GM19397 (cell line): ENCODE measurements around the gene KCNIP4.

ENCODE experiments used
- ATAC-seq: cut with Tn5 transposase; IDR thresholded peaks from one replicate; pipeline ENCODE4 v1.9.1; 2021; ENCODE audit warnings: mild to moderate bottlenecking, moderate library complexity; ENCODE audit not compliant: unreplicated experiment

Gene KCNIP4

DNA sequence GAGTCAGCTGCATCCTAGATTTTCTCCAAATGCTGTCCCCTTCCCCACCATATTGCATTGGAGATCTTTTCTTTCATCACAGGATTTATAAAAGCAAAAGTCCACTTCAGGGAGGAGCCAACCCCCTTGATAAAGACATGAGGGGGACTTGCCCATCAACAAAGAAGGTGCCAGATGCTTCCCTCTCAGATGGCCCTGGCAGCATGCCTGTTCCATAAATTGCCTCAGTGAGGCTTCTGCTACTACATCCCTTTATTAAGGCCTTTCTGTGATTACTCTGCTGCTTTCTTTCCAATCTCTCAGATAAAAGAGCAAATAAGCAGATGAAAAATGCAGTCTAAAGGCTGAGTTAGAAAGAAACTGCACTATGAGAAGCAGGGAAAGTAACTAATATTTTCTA lies 736.7 kb downstream of the KCNIP4 start:
- no peak for ATAC-seq

- no peak for ATAC-seq
These were observed 738.7 kb downstream of the KCNIP4 start for GRCh38 chr4:21209860-21210259.

- ATAC-seq = no peak
These were observed 742.6 kb downstream of the KCNIP4 start for GRCh38 chr4:21205821-21206531.

DNA sequence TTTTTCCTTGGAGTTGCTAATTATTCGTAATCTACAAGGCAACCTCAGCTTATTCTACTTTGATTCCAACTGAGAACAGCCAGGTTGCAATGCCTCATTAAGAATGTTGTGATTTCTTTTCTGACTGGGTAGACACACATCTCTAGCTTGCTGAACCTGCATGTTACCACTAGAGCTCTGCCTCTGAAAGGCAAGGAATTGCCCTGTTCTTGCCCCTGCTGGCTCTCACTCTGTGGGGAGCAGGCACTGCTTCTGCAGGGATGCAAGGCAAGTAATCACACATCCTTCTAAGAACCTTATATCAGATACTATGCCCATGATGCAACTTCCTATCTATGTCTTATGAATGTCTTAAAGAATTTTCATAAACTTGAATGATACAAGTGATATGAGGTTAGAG lies 745.2 kb downstream of the KCNIP4 start:
- ATAC-seq = no peak

GRCh38 chr4:21202959-21203358 lies 745.6 kb downstream of the KCNIP4 start:
- ATAC-seq = no peak

GRCh38 chr4:21198683-21199082 lies 749.9 kb downstream of the KCNIP4 start:
- ATAC-seq = no peak

GRCh38 chr4:21195682-21196081 lies 752.9 kb downstream of the KCNIP4 start:
- ATAC-seq = no peak

GRCh38 chr4:21192367-21192766 lies 756.2 kb downstream of the KCNIP4 start:
- ATAC-seq = no peak

- ATAC-seq = no peak
These were observed 757.3 kb downstream of the KCNIP4 start for GRCh38 chr4:21191317-21191716.

GRCh38 chr4:21184788-21185187 lies 763.8 kb downstream of the KCNIP4 start:
- no peak for ATAC-seq

DNA sequence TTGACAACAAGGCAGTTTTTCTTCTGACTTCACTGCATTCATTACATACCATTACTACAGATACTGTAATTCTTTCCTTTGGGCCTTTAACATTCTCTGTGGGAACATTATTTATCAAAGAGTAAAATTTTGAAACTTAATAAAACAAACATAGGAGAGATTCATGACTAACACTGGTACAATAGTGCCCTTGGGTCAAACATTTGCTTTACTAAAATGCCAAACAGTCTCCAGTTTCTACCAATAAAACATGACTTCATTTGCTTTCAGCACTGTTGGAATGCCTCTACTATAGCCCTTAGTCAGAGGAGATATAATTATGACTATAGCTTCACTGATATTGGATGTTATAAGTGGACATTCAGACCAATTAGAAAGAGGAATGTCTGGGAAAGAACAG lies 766.9 kb downstream of the KCNIP4 start:
- ATAC-seq = no peak

- ATAC-seq = no peak
These were observed 770.7 kb downstream of the KCNIP4 start for GRCh38 chr4:21177871-21178270.

GRCh38 chr4:21177092-21177491 lies 771.5 kb downstream of the KCNIP4 start:
- no peak for ATAC-seq

DNA sequence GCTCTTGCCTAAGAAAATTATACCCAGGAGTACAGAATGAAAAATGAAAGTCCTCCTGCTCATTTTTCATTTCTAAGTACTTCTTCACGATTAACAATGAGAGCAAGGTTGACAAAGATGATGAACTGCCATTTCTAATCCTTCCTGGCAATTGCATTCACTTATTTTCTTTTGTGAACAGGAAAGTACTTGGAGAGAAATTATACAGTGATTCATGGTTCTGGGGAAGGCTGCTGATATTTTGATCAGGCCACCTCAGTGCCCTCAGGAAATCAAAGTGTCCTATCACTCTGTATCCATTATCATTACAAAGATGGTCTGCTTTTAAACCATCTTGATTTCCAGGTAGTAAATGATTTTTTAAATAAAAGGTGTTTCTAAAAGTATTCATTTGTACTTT lies 780.9 kb downstream of the KCNIP4 start:
- ATAC-seq = no peak

GRCh38 chr4:21155367-21155766 lies 793.2 kb downstream of the KCNIP4 start:
- ATAC-seq = no peak

DNA sequence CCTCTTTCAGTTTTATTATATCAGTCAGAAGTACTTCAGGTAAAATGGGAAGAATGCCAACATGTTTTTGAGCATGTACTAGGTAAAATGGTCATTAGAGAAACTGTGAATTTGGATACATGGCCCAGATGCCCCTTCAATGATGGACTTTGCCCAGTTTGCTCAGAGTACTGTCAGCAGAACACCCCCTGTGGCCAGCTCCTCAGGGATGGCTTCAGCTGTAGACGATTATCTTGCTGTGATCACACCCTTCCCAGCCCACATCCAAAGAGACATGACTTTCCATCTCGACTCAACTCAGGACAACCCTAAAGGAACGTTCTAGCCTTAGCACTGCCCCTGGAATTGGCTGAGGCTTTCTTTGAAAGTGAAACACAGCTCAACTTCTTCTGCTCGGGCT lies 809.2 kb downstream of the KCNIP4 start:
- no peak for ATAC-seq

DNA sequence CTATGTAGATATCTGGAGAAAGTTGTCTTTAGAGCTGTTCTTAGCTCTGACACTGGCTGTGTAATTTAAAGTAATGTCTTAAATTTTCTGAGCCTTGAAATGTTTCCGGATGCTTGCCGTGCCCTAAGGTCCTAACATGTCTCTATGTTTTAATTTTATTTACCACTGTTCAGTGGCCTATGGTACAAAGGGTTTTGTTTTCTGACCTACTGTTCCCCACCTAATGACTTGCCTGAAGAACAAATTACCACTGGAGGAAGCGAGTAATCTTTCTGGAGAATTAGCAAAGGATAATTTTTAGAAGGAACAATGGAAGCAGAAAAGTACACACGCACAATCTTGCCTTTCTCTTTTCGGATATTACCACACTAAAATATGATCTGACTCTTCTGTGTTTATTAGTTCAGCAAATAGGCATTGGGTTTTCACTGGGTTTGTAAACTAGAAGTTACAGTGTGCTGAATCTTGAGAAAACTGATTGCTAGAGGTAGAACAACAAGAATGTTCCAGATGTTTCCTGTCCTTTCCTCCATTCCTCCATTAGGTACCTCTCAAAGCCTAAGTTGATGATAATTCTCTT lies 812.4 kb downstream of the KCNIP4 start:
- ATAC-seq = no peak

DNA sequence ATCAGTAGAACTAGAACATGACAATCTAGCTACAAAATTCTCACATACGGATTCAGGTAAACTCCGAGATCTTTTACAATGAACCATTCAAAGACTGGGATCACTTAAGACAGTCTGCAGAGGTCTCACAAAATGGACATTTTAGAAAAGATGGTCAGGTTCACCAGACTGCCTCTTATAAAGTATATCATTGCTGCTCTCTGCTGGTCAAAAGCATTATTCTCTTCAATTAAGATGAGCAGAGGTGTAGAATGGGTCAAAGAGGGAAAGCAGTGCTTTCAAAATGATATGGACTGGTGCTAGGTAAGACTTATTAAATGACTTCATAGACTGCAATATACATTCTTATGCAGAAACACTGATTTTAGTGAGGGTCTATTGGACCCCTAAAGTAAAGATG lies 813.6 kb downstream of the KCNIP4 start:
- no peak for ATAC-seq

GRCh38 chr4:21130606-21131005 lies 818.0 kb downstream of the KCNIP4 start:
- ATAC-seq = no peak

- no peak for ATAC-seq
These were observed 822.5 kb downstream of the KCNIP4 start for GRCh38 chr4:21126014-21126512.

DNA sequence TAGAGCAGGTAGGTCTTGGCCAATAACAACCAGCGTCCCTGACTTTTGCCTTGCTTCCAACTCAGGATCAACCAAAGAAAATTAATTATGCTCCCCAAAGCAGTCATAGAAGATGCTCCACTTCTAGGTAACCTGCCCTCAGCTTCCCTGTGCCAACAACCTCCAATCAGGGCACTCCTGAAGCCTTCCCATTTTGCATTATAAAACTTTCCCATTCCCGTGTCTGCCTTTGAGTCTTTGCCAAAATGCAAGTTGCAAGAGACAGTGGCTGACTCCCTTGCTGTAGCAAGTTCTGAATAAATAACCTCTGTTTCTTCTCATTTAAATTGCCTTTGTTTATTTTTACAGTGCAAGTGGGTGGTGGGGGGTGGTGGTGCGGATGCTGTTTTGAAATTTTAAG lies 830.3 kb downstream of the KCNIP4 start:
- ATAC-seq = no peak

DNA sequence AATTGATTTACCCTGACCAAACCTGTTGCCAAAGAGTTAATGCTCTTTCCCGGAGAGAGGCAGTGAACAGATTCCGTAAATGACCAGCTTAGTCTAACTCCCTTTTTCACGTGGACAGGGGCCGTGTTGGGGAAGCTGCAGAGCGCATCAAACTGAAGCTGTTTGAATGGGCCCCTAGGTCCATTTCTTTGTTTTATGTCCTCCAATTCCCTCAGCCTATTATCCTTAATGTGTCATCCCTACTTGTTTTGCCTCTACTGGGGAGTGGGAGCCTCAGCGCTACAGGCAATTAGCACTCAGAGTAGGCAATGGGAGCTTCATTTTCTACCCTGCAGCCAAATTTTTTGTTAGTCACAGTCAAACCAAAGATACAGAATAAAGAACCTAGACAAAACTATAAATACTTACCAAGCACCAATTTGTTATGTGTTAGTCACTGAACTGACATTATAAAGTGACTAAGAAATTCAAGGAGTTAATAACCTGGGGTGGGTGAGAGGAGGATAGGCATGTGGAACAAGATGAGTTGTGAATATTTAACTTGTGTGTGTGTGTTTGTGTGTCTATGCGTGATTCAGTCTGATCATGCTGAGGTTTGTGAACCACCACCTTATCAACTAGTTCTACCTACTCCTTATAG lies 830.9 kb downstream of the KCNIP4 start:
- ATAC-seq = no peak
